Measurements from ENCODE around the gene PEMT. TPM values are rescaled to one million over a fixed set of nuclear protein-coding genes. Genes with fewer than 3 reads are reported as not detected.

Gene PEMT
- total and polyA plus RNA-seq, 2 of the 8 experiments (the other 6 are each of a cell fraction or from before 2014, with no cell fraction given) = 42.0 to 118 TPM

- Histone ChIP-seq H4K20me1 (replicated peaks in 1 of 2; ENCODE audit: control insufficient read depth in 1 of 2, insufficient read depth in 2 of 2, low read length in 2 of 2) (no peaks in the 10 kb centered on the region), H2AK5ac (ENCODE audit: low read depth, low read length) (0 out of 2 replicates have a peak overlapping the region, but pooled peaks have one; percentile 83), H3K79me2 (ENCODE audit: control insufficient read depth in 1 of 2, insufficient read depth in 2 of 2, low read length in 2 of 2) (no peaks in the 10 kb centered on the region), H3K18ac (ENCODE audit: extremely low read depth, low read length) (peak overlapping the region; percentile 38; the same call in 1 of the 2 replicates), H3K9me3 (ENCODE audit: insufficient read depth in 2 of 2, low read depth in 1 of 2, low read length in 1 of 2) (no peaks in the 10 kb centered on the region), H3K56ac (replicated peaks; ENCODE audit: insufficient read length, low read depth, low read length) (no peak overlapping the region), H3K4me2 (ENCODE audit: insufficient read depth in 1 of 2, low read depth in 2 of 2, low read length in 2 of 2) (no peak overlapping the region), H3K4me1 (replicated peaks in 1 of 4; ENCODE audit: control insufficient read depth in 3 of 4, insufficient read depth in 4 of 4, low read length in 3 of 4) (peaks cover 0 to 18% (median 15%) of the 10 kb centered on the region in 4 experiments; a peak in 6 of 7 replicates), H2AFZ (ENCODE audit: low read length) (no peak overlapping the region), H4K91ac (replicated peaks; ENCODE audit: insufficient read length, low read length) (no peak overlapping the region), H3K23ac (ENCODE audit: insufficient read length) (no peak overlapping the region), H2BK5ac (ENCODE audit: low read depth, low read length) (peak overlapping the region; percentile 35; the same call in 1 of the 2 replicates), H3K27ac (ENCODE audit: low read depth, low read length) (no peak overlapping the region), H3K23me2 (ENCODE audit: low read depth, low read length) (no peaks in the 10 kb centered on the region), H3K14ac (ENCODE audit: insufficient read length) (no peak overlapping the region), H3K27me3 (replicated peaks in 1 of 4; ENCODE audit: control insufficient read depth in 3 of 4, extremely low read depth in 1 of 4, insufficient read depth in 3 of 4, low read length in 3 of 4) (no peaks in the 10 kb centered on the region), H3K36me3 (ENCODE audit: control insufficient read depth in 2 of 4, insufficient read depth in 4 of 4, low read length in 3 of 4) (no peaks in the 10 kb centered on the region), H3K4me3 (ENCODE audit: extremely low read depth in 1 of 4, insufficient read depth in 2 of 4, low read depth in 3 of 4, low read length in 4 of 4) (no peak overlapping the region), H2BK120ac (replicated peaks; ENCODE audit: low read depth, low read length) (peak overlapping the region; percentile 87), H4K8ac (ENCODE audit: extremely low read depth, insufficient read depth, low read length) (no peak overlapping the region), H3K79me1 (ENCODE audit: low read depth, low read length) (no peaks in the 10 kb centered on the region), H2BK20ac (ENCODE audit: low read length) (peak overlapping the region; percentile 86), H3K9ac (replicated peaks in 1 of 4; ENCODE audit: extremely low read depth in 1 of 4, low read depth in 3 of 4, low read length in 3 of 4) (no peak overlapping the region), H2BK12ac (ENCODE audit: low read depth, low read length) (peak overlapping the region; percentile 92; the same call in 1 of the 2 replicates), H2BK15ac (ENCODE audit: low read length) (0 out of 2 replicates have a peak overlapping the region, but pooled peaks have one; percentile 72), H3K4ac (replicated peaks; ENCODE audit: insufficient read length, low read depth, low read length) (peak overlapping the region; percentile 57), H4K5ac (ENCODE audit: insufficient read length, low read depth, low read length) (no peak overlapping the region)
- POLR2A ChIA-PET (ENCODE audit: partially characterized antibody) = interaction anchor here (0.8 kb wide), 1 partner anchor 11 kb away, joined by 3 read pairs; no protein-coding TSS in a partner anchor
- FAIRE-seq = no peak
- DNase-seq (ENCODE audit: low read depth in 1 of 2, low spot score in 2 of 2) = no peak
- CTCF ChIA-PET (ENCODE audit: partially characterized antibody) = interaction anchor here (1.0 to 4.1 kb wide), 4 partner anchors 10 to 128 kb away, joined by 3 to 28 read pairs (median 3); no protein-coding TSS in a partner anchor
- 88% methylated on average over 9 of the region's 9 CpGs; no CpG with 5 or more reads in 1 of the 2 experiments for WGBS, 2 experiments (ENCODE audit: extremely low coverage in 1 of 2, insufficient coverage in 1 of 2, insufficient read length in 1 of 2, insufficient replicate concordance in 2 of 2, low coverage in 1 of 2, low lambda C conversion rate in 2 of 2, missing lambda C conversion rate in 1 of 2)
- no peak for TF ChIP-seq CTBP2 (IDR thresholded peaks at IDR 0.05; ENCODE audit: borderline replicate concordance, insufficient read depth, insufficient read length, low read length)
- no peak for TF ChIP-seq RBBP5 (IDR thresholded peaks at IDR 0.05; ENCODE audit: borderline replicate concordance, low read depth, low read length)
- TF ChIP-seq GABPA (IDR thresholded peaks at IDR 0.05; ENCODE audit: borderline replicate concordance, insufficient read depth, low read length) = no peak
- TF ChIP-seq RNF2 (IDR thresholded peaks at IDR 0.05; ENCODE audit: borderline replicate concordance, low read depth, low read length, missing control alignments, poor library complexity, severe bottlenecking) = no peak
- no peak for TF ChIP-seq SP4 (IDR thresholded peaks at IDR 0.05; ENCODE audit: low read length)
- TF ChIP-seq BRCA1 (IDR thresholded peaks at IDR 0.05; ENCODE audit: low read depth, low read length) = no peak
- no peak for TF ChIP-seq CBX8 (IDR thresholded peaks at IDR 0.05; ENCODE audit: borderline replicate concordance, low read depth, low read length)
These were observed 33.2 kb upstream of the PEMT start for GRCh38 chr17:17624741-17625140.

Measured in H1 (cell line).